ENCODE data around the gene TOR3A. TPM values are rescaled to one million over a fixed set of nuclear protein-coding genes. Genes with fewer than 3 reads are reported as not detected.
"Not testable (repeated sequence)": the region's sequence is repeated elsewhere in the genome, so short reads cannot be mapped to it uniquely, and the experiment has no call there.

Gene TOR3A
- total RNA-seq, 1 donor from 2014 or later, result 25.1 TPM

GRCh38 chr1:179127163-179127895 is 45.5 kb downstream of the TOR3A start:
- H3K27ac Mint-ChIP-seq (ENCODE audit: unreplicated experiment), result no peak overlapping the region
- H3K4me3 Mint-ChIP-seq, result no peak overlapping the region
- no peaks in the 10 kb centered on the region for H3K4me1 Mint-ChIP-seq
- H3K36me3 Mint-ChIP-seq (ENCODE audit: low read depth), result peaks cover 2% of the 10 kb centered on the region
- no peaks in the 10 kb centered on the region for H3K9me3 Mint-ChIP-seq
- no peak for DNase-seq (ENCODE audit: low read depth, low spot score)
- TF ChIP-seq, protein P1, sequence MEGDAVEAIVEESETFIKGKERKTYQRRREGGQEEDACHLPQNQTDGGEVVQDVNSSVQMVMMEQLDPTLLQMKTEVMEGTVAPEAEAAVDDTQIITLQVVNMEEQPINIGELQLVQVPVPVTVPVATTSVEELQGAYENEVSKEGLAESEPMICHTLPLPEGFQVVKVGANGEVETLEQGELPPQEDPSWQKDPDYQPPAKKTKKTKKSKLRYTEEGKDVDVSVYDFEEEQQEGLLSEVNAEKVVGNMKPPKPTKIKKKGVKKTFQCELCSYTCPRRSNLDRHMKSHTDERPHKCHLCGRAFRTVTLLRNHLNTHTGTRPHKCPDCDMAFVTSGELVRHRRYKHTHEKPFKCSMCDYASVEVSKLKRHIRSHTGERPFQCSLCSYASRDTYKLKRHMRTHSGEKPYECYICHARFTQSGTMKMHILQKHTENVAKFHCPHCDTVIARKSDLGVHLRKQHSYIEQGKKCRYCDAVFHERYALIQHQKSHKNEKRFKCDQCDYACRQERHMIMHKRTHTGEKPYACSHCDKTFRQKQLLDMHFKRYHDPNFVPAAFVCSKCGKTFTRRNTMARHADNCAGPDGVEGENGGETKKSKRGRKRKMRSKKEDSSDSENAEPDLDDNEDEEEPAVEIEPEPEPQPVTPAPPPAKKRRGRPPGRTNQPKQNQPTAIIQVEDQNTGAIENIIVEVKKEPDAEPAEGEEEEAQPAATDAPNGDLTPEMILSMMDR (conservative IDR thresholded peaks at IDR 0.05), result no peak
- H3K27me3 Mint-ChIP-seq (ENCODE audit: low read depth), result no peaks in the 10 kb centered on the region

DNA sequence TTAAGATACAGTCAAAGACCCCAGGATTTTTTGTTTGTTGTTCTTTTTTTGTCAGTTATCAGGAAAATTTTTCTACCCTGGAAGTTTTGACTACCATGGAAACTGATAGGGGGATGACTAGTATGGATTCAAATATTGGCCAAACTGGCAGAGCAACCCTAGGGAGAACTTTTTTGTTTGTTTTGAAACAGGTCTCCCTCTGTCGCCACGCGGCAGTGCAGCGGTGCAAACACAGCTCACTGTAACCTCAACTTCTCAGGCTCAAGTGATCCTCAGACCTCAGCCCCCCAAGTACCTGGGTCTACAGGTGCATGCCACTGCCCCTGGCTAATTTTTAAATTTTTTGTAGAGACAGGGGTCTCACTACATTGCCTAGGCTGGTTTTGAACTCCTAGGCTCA is 46.6 kb downstream of the TOR3A start:
- Mint-ChIP-seq H3K27me3 (ENCODE audit: low read depth) (no peaks in the 10 kb centered on the region), H3K9me3 (no peaks in the 10 kb centered on the region), H3K27ac (ENCODE audit: unreplicated experiment) (no peak overlapping the region), H3K4me1 (no peaks in the 10 kb centered on the region), H3K36me3 (ENCODE audit: low read depth) (peaks cover 2% of the 10 kb centered on the region), H3K4me3 (no peak overlapping the region)
- TF ChIP-seq, protein P1 (conservative IDR thresholded peaks at IDR 0.05), result no peak
- DNase-seq (ENCODE audit: low read depth, low spot score), result no peak

- Mint-ChIP-seq H3K4me1 (no peaks in the 10 kb centered on the region), H3K36me3 (ENCODE audit: low read depth) (peaks cover 5% of the 10 kb centered on the region), H3K4me3 (no peak overlapping the region), H3K9me3 (no peaks in the 10 kb centered on the region), H3K27ac (ENCODE audit: unreplicated experiment) (no peak overlapping the region), H3K27me3 (ENCODE audit: low read depth) (no peaks in the 10 kb centered on the region)
- DNase-seq (ENCODE audit: low read depth, low spot score), result no peak
- TF ChIP-seq, protein P1 (conservative IDR thresholded peaks at IDR 0.05), result no peak
Observed at GRCh38 chr1:179129702-179130473, 48.0 kb downstream of the TOR3A start.

- not testable (repeated sequence) for H3K4me1 Mint-ChIP-seq; H3K27me3 Mint-ChIP-seq (ENCODE audit: low read depth); H3K4me3 Mint-ChIP-seq; H3K27ac Mint-ChIP-seq (ENCODE audit: unreplicated experiment); DNase-seq (ENCODE audit: low read depth, low spot score); H3K9me3 Mint-ChIP-seq
- H3K36me3 Mint-ChIP-seq (ENCODE audit: low read depth), result peaks cover 17% of the 10 kb centered on the region
Observed at GRCh38 chr1:179135168-179135567, 53.3 kb downstream of the TOR3A start.

- DNase-seq (ENCODE audit: low read depth, low spot score), result not testable (repeated sequence)
Observed at GRCh38 chr1:179135707-179136106, 53.8 kb downstream of the TOR3A start.

GRCh38 chr1:179137617-179138255 is 55.9 kb downstream of the TOR3A start:
- Mint-ChIP-seq H3K4me3 (no peak overlapping the region), H3K27ac (ENCODE audit: unreplicated experiment) (no peak overlapping the region), H3K36me3 (ENCODE audit: low read depth) (peaks cover 17% of the 10 kb centered on the region), H3K9me3 (no peaks in the 10 kb centered on the region), H3K4me1 (peaks cover 14% of the 10 kb centered on the region), H3K27me3 (ENCODE audit: low read depth) (no peaks in the 10 kb centered on the region)
- DNase-seq (ENCODE audit: low read depth, low spot score), result no peak
- TF ChIP-seq, protein P1 (conservative IDR thresholded peaks at IDR 0.05), result no peak

More at GRCh38 chr1:179135707-179136106, 53.8 kb downstream of the TOR3A start:
- not testable (repeated sequence) for H3K4me3 Mint-ChIP-seq; H3K27me3 Mint-ChIP-seq (ENCODE audit: low read depth); H3K4me1 Mint-ChIP-seq; H3K27ac Mint-ChIP-seq (ENCODE audit: unreplicated experiment); H3K9me3 Mint-ChIP-seq
- peaks cover 15% of the 10 kb centered on the region for H3K36me3 Mint-ChIP-seq (ENCODE audit: low read depth)

GRCh38 chr1:179138755-179139154 is 56.9 kb downstream of the TOR3A start:
- H3K4me1 Mint-ChIP-seq, result peaks cover 19% of the 10 kb centered on the region
- H3K36me3 Mint-ChIP-seq (ENCODE audit: low read depth), result peaks cover 17% of the 10 kb centered on the region
- not testable (repeated sequence) for H3K9me3 Mint-ChIP-seq; H3K4me3 Mint-ChIP-seq; H3K27ac Mint-ChIP-seq (ENCODE audit: unreplicated experiment); H3K27me3 Mint-ChIP-seq (ENCODE audit: low read depth); DNase-seq (ENCODE audit: low read depth, low spot score)

Measured in neural crest cell (in vitro differentiated cells).